Stomach (tissue), 9 donors: ENCODE results near the gene FGF6. TPM values are rescaled to one million over a fixed set of nuclear protein-coding genes. Genes with fewer than 3 reads are reported as not detected.

ENCODE experiments used
- DNase-seq, 2 donors: peaks; one replicate each; pipeline versions ENCODE4 v3.0.0 to v3.0.0-alpha.2; 2013 to 2019
- H3K27ac ChIP-seq, 5 donors: fragments of 200-600 bp in 4 of 5; sonication (generic) in 4 of 5; one replicate each; pipeline ENCODE4 v1.5.1; 2013 to 2019; ENCODE audit warnings: mild to moderate bottlenecking in 1 of 5, moderate library complexity in 1 of 5
- H3K27me3 ChIP-seq, 3 donors: fragments of 200-600 bp; sonication (generic); one replicate each; pipeline ENCODE4 v1.5.1; 2017 to 2019; ENCODE audit warnings: mixed run types in 1 of 3
- H3K36me3 ChIP-seq, 4 donors: fragments of 200-600 bp; sonication (generic); 1 replicate in 3 of 4; 2 replicates in 1 of 4; pipeline ENCODE4 v1.5.1; 2016 to 2019
- H3K4me1 ChIP-seq, 4 donors: fragments of 200-600 bp; sonication (generic); one replicate each; pipeline ENCODE4 v1.5.1; 2016 to 2019
- H3K4me3 ChIP-seq, 4 donors: fragments of 200-600 bp; sonication (generic) in 3 of 4; one replicate each; pipeline ENCODE4 v1.5.1; 2016 to 2019; ENCODE audit warnings: mild to moderate bottlenecking in 1 of 4
- H3K9me3 ChIP-seq, 4 donors: fragments of 200-600 bp; sonication (generic); one replicate each; pipeline ENCODE4 v1.5.1; 2016 to 2019
- CTCF ChIP-seq, 7 experiments: fragments of 450-650 bp in 4 of 7; fragments of 200-600 bp in 3 of 7; sonication (generic) in 3 of 7; IDR thresholded peaks; one replicate each; pipeline ENCODE4 v1.5.1; 2016 to 2019; ENCODE audit warnings: antibody characterized with exemption in 7 of 7, control low read depth in 2 of 7, mild to moderate bottlenecking in 1 of 7
- EP300 ChIP-seq: sonication (generic); formaldehyde crosslinking; IDR thresholded peaks from one replicate; pipeline ENCODE4 v1.6.1; 2017; ENCODE audit warnings: antibody characterized with exemption
- POLR2A ChIP-seq, 4 donors: fragments of 450-650 bp; IDR thresholded peaks; one replicate each; pipeline ENCODE4 v1.6.1; 2016; ENCODE audit warnings: antibody characterized with exemption in 4 of 4, control low read depth in 2 of 4, mild to moderate bottlenecking in 1 of 4, moderate library complexity in 1 of 4
- POLR2AphosphoS5 ChIP-seq, 3 donors: sonication (generic); formaldehyde crosslinking; IDR thresholded peaks; one replicate each; pipeline ENCODE4 v1.6.1; 2016; ENCODE audit warnings: antibody characterized with exemption in 3 of 3
- WGBS, 5 donors: extraction: QIAGEN DNeasy Blood & Tissue Kit in 3 of 5; methylation state at CpG; one replicate each; pipeline versions ENCODE4 v1.1.5 to v1.1.7; 2013 to 2018; 5-methylcytosine and 5-hydroxymethylcytosine counted together
- intact Hi-C: fragments of 100-400 bp; cut with DNase I; formaldehyde crosslinking; loops from one replicate; pipeline ENCODE4 v1.15.1; 2023; ENCODE audit warnings: low total_unique reads
- polyA plus RNA-seq, 3 donors: library from polyadenylated mRNA; stranded (reverse); fragments of 200-250 nt; gene quantifications; one replicate each; pipeline ENCODE4 v1.2.3, GENCODE V29; 2013
- total RNA-seq, 5 donors: library from RNA; depleted of rRNA; stranded (reverse); fragments of >200 nt; gene quantifications; one replicate each; pipeline versions ENCODE4 v1.1.0 to v1.2.3, GENCODE V29; 2014 to 2016
- donor health status: healthy with polysubstance abuse.
- donor health status: Bipolar disorder and iron deficiency.
- donor health status: healthy.

Gene FGF6
- total and polyA plus RNA-seq, 8 donors = not detected

GRCh38 chr12:4449851-4450221 lies 4.2 kb upstream of the FGF6 start:
- H3K4me1 ChIP-seq = no peaks in the 10 kb centered on the region
- DNase-seq = peak in 1 of 2 donors; percentile 18
- WGBS, 5 donors = 28 to 49% (median 36%) methylated on average over 4 of the region's 4 CpGs
- intact Hi-C loops = no loop called here
- no peaks in the 10 kb centered on the region for H3K36me3 ChIP-seq
- H3K4me3 ChIP-seq = no peak overlapping the region
- H3K9me3 ChIP-seq = peaks cover 0 to 10% (median 0%) of the 10 kb centered on the region in 4 donors
- H3K27me3 ChIP-seq = peaks cover 0 to 26% (median 0%) of the 10 kb centered on the region in 3 donors
- no peak for TF ChIP-seq POLR2AphosphoS5 (IDR thresholded peaks at IDR 0.05)
- TF ChIP-seq POLR2A (IDR thresholded peaks at IDR 0.05) = no peak
- no peak for TF ChIP-seq CTCF (IDR thresholded peaks at IDR 0.05)
- TF ChIP-seq EP300 = no peak
- H3K27ac ChIP-seq = no peak overlapping the region

- no peak for DNase-seq
- intact Hi-C loops = no loop called here
- Histone ChIP-seq H3K9me3 (peaks cover 0 to 10% (median 0%) of the 10 kb centered on the region in 4 donors), H3K4me1 (no peaks in the 10 kb centered on the region), H3K27me3 (peaks cover 0 to 27% (median 0%) of the 10 kb centered on the region in 3 donors), H3K27ac (no peak overlapping the region), H3K36me3 (no peaks in the 10 kb centered on the region), H3K4me3 (no peak overlapping the region)
- 86 to 93% (median 88%) methylated on average over 9 of the region's 9 CpGs for WGBS, 5 donors
- TF ChIP-seq POLR2A (IDR thresholded peaks at IDR 0.05) (no peak), POLR2AphosphoS5 (IDR thresholded peaks at IDR 0.05) (no peak), CTCF (IDR thresholded peaks at IDR 0.05) (no peak), EP300 (no peak)
These were observed 3.6 kb upstream of the FGF6 start for GRCh38 chr12:4448943-4449850.

- Histone ChIP-seq H3K27me3 (peaks cover 0 to 27% (median 0%) of the 10 kb centered on the region in 3 donors), H3K9me3 (peaks cover 0 to 6% (median 0%) of the 10 kb centered on the region in 4 donors), H3K36me3 (no peaks in the 10 kb centered on the region), H3K27ac (no peak overlapping the region), H3K4me3 (no peak overlapping the region), H3K4me1 (no peaks in the 10 kb centered on the region)
- no peak for TF ChIP-seq EP300
- no peak for TF ChIP-seq CTCF (IDR thresholded peaks at IDR 0.05)
- TF ChIP-seq POLR2A (IDR thresholded peaks at IDR 0.05) = no peak
- no peak for TF ChIP-seq POLR2AphosphoS5 (IDR thresholded peaks at IDR 0.05)
- 82 to 91% (median 86%) methylated on average over 6 of the region's 6 CpGs for WGBS, 5 donors
- intact Hi-C loops = no loop called here
- DNase-seq = no peak
These were observed 2.8 kb upstream of the FGF6 start for GRCh38 chr12:4448371-4448940.

- no peak overlapping the region for H3K4me3 ChIP-seq
- no peak overlapping the region for H3K27ac ChIP-seq
- DNase-seq = no peak
- peaks cover 0 to 27% (median 0%) of the 10 kb centered on the region in 3 donors for H3K27me3 ChIP-seq
- intact Hi-C loops = no loop called here
- no peaks in the 10 kb centered on the region for H3K9me3 ChIP-seq
- H3K4me1 ChIP-seq = no peaks in the 10 kb centered on the region
- TF ChIP-seq CTCF (IDR thresholded peaks at IDR 0.05) (no peak), POLR2AphosphoS5 (IDR thresholded peaks at IDR 0.05) (no peak), POLR2A (IDR thresholded peaks at IDR 0.05) (no peak), EP300 (no peak)
- WGBS, 5 donors = 77 to 87% (median 82%) methylated on average over 3 of the region's 3 CpGs
- no peaks in the 10 kb centered on the region for H3K36me3 ChIP-seq
These were observed 1.5 kb upstream of the FGF6 start for GRCh38 chr12:4447151-4447550.
